HG03521 (cell line): ENCODE data around the gene P2RX6.
"Not testable (repeated sequence)": the region's sequence is repeated elsewhere in the genome, so short reads cannot be mapped to it uniquely, and the experiment has no call there.

Source experiments
- ATAC-seq: cut with Tn5 transposase; IDR thresholded peaks from one replicate; pipeline ENCODE4 v1.9.1; 2021; ENCODE audit warnings: mild to moderate bottlenecking, moderate library complexity; ENCODE audit not compliant: unreplicated experiment

The P2RX6 gene

GRCh38 chr22:21051145-21051830 is 36.3 kb downstream of the P2RX6 start:
- no peak for ATAC-seq

GRCh38 chr22:21051831-21052400 is 37.0 kb downstream of the P2RX6 start:
- ATAC-seq: no peak

GRCh38 chr22:21052715-21053459 is 37.9 kb downstream of the P2RX6 start:
- no peak for ATAC-seq

GRCh38 chr22:21054046-21054713 is 39.2 kb downstream of the P2RX6 start:
- no peak for ATAC-seq

- no peak for ATAC-seq
Measured at GRCh38 chr22:21054714-21055563, 40.0 kb downstream of the P2RX6 start.

GRCh38 chr22:21055564-21055834 is 40.5 kb downstream of the P2RX6 start:
- no peak for ATAC-seq

- no peak for ATAC-seq
Measured at GRCh38 chr22:21055880-21056319, 40.9 kb downstream of the P2RX6 start.

- not testable (repeated sequence) for ATAC-seq
Measured at GRCh38 chr22:21060363-21060762, 45.4 kb downstream of the P2RX6 start.

GRCh38 chr22:21061660-21062321 is 46.8 kb downstream of the P2RX6 start:
- ATAC-seq: not testable (repeated sequence)

GRCh38 chr22:21064425-21064824 is 49.5 kb downstream of the P2RX6 start:
- not testable (repeated sequence) for ATAC-seq

- no peak for ATAC-seq
Measured at GRCh38 chr22:21064917-21065864, 50.2 kb downstream of the P2RX6 start.

- ATAC-seq: no peak
Measured at GRCh38 chr22:21067075-21067900, 52.3 kb downstream of the P2RX6 start.

GRCh38 chr22:21067901-21068680 is 53.1 kb downstream of the P2RX6 start:
- ATAC-seq: no peak

GRCh38 chr22:21068681-21069276 is 53.8 kb downstream of the P2RX6 start:
- no peak for ATAC-seq

- ATAC-seq: no peak
Measured at GRCh38 chr22:21069375-21069774, 54.4 kb downstream of the P2RX6 start.

- no peak for ATAC-seq
Measured at GRCh38 chr22:21070690-21071615, 56.0 kb downstream of the P2RX6 start.
